ENCODE measurements around the gene P4HA2. TPM values are rescaled to one million over a fixed set of nuclear protein-coding genes. Genes with fewer than 3 reads are reported as not detected.

Gene P4HA2
- total RNA-seq, 5 donors from 2014 or later (not counting 1 experiment from before 2014, with no cell fraction given): 0.50 to 0.99 (median 0.98) TPM; not detected in 2

DNA sequence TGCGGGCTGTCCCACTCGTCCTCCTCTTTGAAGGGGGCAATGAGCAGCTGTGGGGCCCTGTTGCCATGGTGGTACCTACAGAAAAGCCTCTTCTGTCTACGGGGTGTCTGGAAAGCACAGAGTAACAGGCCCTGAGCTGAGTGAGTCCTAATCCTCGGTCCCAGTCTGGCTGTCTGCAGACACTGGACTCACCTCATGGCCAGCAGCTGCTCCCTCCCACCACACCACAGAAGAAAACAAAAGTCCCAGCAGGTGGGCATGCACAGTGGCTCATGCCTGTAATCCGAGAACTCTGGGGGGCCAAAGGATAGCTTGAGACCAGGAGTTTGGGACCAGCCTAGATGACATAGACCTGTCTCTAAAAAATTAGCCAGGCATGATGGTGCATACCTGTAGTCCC, 19.9 kb downstream of the P4HA2 start:
- WGBS (ENCODE audit: insufficient coverage): 79% methylated on average over 4 of the region's 5 CpGs
- H3K27me3 ChIP-seq (replicated peaks in 1 of 2; ENCODE audit: control insufficient read depth in 2 of 2, extremely low read depth in 1 of 2, insufficient read depth in 2 of 2, low read length in 1 of 2): peaks cover 0 to 5% of the 10 kb centered on the region in 2 experiments
- H3K4me1 ChIP-seq (ENCODE audit: control insufficient read depth in 1 of 2, extremely low read depth in 1 of 2, insufficient read depth in 2 of 2, low read length in 2 of 2): no peaks in the 10 kb centered on the region
- H3K27me3 Mint-ChIP-seq: no peaks in the 10 kb centered on the region
- no peak for DNase-seq
- no peaks in the 10 kb centered on the region for H3K9me3 ChIP-seq
- no peaks in the 10 kb centered on the region for H3K36me3 Mint-ChIP-seq
- peaks cover 0 to 5% (median 0%) of the 10 kb centered on the region in 3 donors for H3K4me1 Mint-ChIP-seq
- no peaks in the 10 kb centered on the region for H3K9me3 Mint-ChIP-seq
- H3K27ac Mint-ChIP-seq: no peak overlapping the region
- no peak overlapping the region for H3K27ac ChIP-seq (ENCODE audit: low read length)
- ATAC-seq (replicated peaks in 1 of 4): no peak
- POLR2A ChIA-PET: no interaction called here
- CTCF ChIA-PET: interaction anchor here in 1 of 2 donors (1.0 kb wide), 1 partner anchor 31 kb away, joined by 3 read pairs; no protein-coding TSS in a partner anchor
- no peak overlapping the region for H3K4me3 ChIP-seq (ENCODE audit: control insufficient read depth in 1 of 2, extremely low read depth in 1 of 2, low read length in 1 of 2)
- H3K36me3 ChIP-seq (ENCODE audit: control insufficient read depth in 2 of 2, extremely low read depth in 1 of 2, insufficient read depth in 1 of 2, low read length in 1 of 2): no peaks in the 10 kb centered on the region
- no peak overlapping the region for H3K4me3 Mint-ChIP-seq

DNA sequence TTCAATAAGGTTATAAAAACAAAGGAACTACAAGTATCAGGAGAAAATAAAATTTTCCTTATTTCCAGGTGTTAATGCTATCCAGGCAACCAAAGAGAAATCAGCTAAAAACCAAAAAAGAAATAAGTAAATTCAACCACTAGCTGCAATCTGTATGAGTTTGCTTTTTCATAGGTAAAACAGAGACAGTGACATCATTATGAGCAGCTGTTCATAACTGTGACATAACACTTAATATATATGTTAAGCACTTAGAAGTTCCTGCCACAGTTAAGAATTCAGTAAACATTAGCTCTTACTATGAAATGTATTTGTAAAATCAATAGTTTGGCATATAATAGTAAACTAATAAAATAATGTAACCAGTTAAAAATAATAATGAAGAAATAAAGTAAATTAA, 20.9 kb downstream of the P4HA2 start:
- H3K27me3 ChIP-seq (replicated peaks in 1 of 2; ENCODE audit: control insufficient read depth in 2 of 2, extremely low read depth in 1 of 2, insufficient read depth in 2 of 2, low read length in 1 of 2): peaks cover 0 to 5% of the 10 kb centered on the region in 2 experiments
- no peaks in the 10 kb centered on the region for H3K9me3 ChIP-seq
- ATAC-seq (replicated peaks in 1 of 4) (no peak), DNase-seq (no peak)
- H3K36me3 ChIP-seq (ENCODE audit: control insufficient read depth in 2 of 2, extremely low read depth in 1 of 2, insufficient read depth in 1 of 2, low read length in 1 of 2): no peaks in the 10 kb centered on the region
- H3K4me3 ChIP-seq (ENCODE audit: control insufficient read depth in 1 of 2, extremely low read depth in 1 of 2, low read length in 1 of 2): no peak overlapping the region
- peaks cover 0 to 5% (median 0%) of the 10 kb centered on the region in 3 donors for H3K4me1 Mint-ChIP-seq
- no peak overlapping the region for H3K27ac Mint-ChIP-seq
- CTCF ChIA-PET: interaction anchor here in 1 of 2 donors (1.0 to 1.1 kb wide), 2 partner anchors 12 to 32 kb away, joined by 3 read pairs; no protein-coding TSS in a partner anchor
- H3K4me1 ChIP-seq (ENCODE audit: control insufficient read depth in 1 of 2, extremely low read depth in 1 of 2, insufficient read depth in 2 of 2, low read length in 2 of 2): no peaks in the 10 kb centered on the region
- H3K36me3 Mint-ChIP-seq: no peaks in the 10 kb centered on the region
- no peak overlapping the region for H3K4me3 Mint-ChIP-seq
- POLR2A ChIA-PET: no interaction called here
- H3K27ac ChIP-seq (ENCODE audit: low read length): no peak overlapping the region
- H3K27me3 Mint-ChIP-seq: no peaks in the 10 kb centered on the region
- no peaks in the 10 kb centered on the region for H3K9me3 Mint-ChIP-seq

DNA sequence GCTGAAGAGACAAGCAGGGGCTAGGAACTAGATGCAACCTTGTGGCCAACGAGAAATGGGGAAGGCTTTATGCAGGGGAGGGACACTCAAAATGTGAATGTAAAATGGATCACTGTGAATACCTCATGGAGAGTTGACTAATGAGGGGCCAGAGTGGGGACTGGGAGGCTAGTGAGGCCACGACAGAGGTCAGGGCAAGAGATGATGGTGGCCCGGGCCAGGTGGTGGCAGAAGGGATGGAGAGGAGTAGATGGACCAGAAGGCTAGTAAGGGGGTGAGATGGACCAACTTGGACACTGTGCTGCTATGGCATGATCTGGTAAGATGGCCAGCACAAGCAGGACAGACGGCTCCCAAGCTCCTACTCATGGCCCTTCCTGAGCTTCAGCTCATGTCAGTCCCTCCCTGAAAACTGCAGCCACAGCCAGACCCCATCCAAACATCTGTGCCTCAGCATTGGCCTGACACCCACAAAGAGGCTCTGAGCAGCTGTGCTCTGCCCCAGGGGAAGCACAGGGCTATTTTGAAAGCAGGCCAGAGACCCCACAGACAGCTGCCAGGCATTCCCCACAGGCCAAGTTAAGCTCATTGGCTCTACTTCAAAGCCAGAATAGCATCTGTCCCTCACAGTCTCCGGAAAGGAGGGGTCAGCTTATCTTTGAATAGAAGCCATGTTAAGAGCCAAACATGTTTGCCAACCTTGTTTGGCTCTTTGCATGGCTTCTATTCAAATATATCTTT, 22.1 kb downstream of the P4HA2 start:
- Histone ChIP-seq H3K4me3 (ENCODE audit: control insufficient read depth in 1 of 2, extremely low read depth in 1 of 2, low read length in 1 of 2) (no peak overlapping the region), H3K4me1 (ENCODE audit: control insufficient read depth in 1 of 2, extremely low read depth in 1 of 2, insufficient read depth in 2 of 2, low read length in 2 of 2) (no peaks in the 10 kb centered on the region), H3K36me3 (ENCODE audit: control insufficient read depth in 2 of 2, extremely low read depth in 1 of 2, insufficient read depth in 1 of 2, low read length in 1 of 2) (no peaks in the 10 kb centered on the region), H3K27me3 (replicated peaks in 1 of 2; ENCODE audit: control insufficient read depth in 2 of 2, extremely low read depth in 1 of 2, insufficient read depth in 2 of 2, low read length in 1 of 2) (peaks cover 0 to 4% of the 10 kb centered on the region in 2 experiments), H3K9me3 (no peaks in the 10 kb centered on the region), H3K27ac (ENCODE audit: low read length) (no peak overlapping the region)
- no peak overlapping the region for H3K4me3 Mint-ChIP-seq
- H3K27ac Mint-ChIP-seq: no peak overlapping the region
- POLR2A ChIA-PET: no interaction called here
- H3K27me3 Mint-ChIP-seq: no peaks in the 10 kb centered on the region
- no peaks in the 10 kb centered on the region for H3K36me3 Mint-ChIP-seq
- CTCF ChIA-PET: no interaction called here
- 76% methylated on average over 5 of the region's 5 CpGs for WGBS (ENCODE audit: insufficient coverage)
- peaks cover 0 to 5% (median 0%) of the 10 kb centered on the region in 3 donors for H3K4me1 Mint-ChIP-seq
- DNase-seq: no peak
- no peaks in the 10 kb centered on the region for H3K9me3 Mint-ChIP-seq
- ATAC-seq (replicated peaks in 1 of 4): no peak

DNA sequence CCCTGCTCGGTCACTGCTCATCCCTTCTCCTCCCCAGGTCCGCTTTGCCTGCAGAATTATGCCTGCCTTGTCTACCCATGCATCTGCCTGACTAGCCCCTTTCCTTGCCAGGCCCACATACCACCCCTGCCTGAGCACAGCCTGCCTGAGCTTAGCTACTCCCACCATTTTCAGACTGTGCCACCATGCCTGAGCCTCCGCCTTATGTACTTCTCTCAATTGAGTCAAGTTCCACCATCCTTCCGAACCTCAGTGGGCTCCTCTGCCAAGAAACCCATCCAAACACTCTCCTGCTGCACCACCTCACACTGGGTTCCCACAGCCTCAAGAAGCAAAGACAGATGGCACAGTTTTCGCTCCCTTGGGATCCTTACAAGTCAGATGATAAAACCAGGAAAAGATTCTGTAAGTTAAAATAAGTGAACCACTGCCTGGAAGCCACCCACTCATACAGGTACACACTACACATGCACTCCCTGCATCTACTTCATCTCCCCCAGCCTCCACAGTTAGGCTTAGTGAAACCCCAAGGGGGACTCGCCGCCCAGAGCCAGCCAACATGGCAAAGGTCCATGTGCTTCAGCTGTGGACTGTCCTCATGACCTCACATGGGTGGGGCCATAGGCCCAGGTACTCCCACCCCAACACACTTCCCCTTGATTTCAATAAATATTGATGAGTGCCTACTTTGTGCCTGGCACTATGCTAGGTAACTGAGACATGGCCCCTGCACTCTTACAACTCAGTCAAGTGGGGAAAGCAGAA, 23.1 kb downstream of the P4HA2 start:
- no peaks in the 10 kb centered on the region for H3K36me3 Mint-ChIP-seq
- Histone ChIP-seq H3K27me3 (replicated peaks in 1 of 2; ENCODE audit: control insufficient read depth in 2 of 2, extremely low read depth in 1 of 2, insufficient read depth in 2 of 2, low read length in 1 of 2) (peaks cover 0 to 3% of the 10 kb centered on the region in 2 experiments), H3K4me3 (ENCODE audit: control insufficient read depth in 1 of 2, extremely low read depth in 1 of 2, low read length in 1 of 2) (no peak overlapping the region), H3K4me1 (ENCODE audit: control insufficient read depth in 1 of 2, extremely low read depth in 1 of 2, insufficient read depth in 2 of 2, low read length in 2 of 2) (no peaks in the 10 kb centered on the region), H3K36me3 (ENCODE audit: control insufficient read depth in 2 of 2, extremely low read depth in 1 of 2, insufficient read depth in 1 of 2, low read length in 1 of 2) (no peaks in the 10 kb centered on the region), H3K9me3 (no peaks in the 10 kb centered on the region), H3K27ac (ENCODE audit: low read length) (no peak overlapping the region)
- no peaks in the 10 kb centered on the region for H3K9me3 Mint-ChIP-seq
- 83% methylated on average over 4 of the region's 7 CpGs for WGBS (ENCODE audit: insufficient coverage)
- H3K27ac Mint-ChIP-seq: no peak overlapping the region
- ATAC-seq (replicated peaks in 1 of 4): no peak
- CTCF ChIA-PET: no interaction called here
- no peak for DNase-seq
- H3K27me3 Mint-ChIP-seq: no peaks in the 10 kb centered on the region
- H3K4me1 Mint-ChIP-seq: peaks cover 0 to 5% (median 0%) of the 10 kb centered on the region in 3 donors
- H3K4me3 Mint-ChIP-seq: no peak overlapping the region
- POLR2A ChIA-PET: no interaction called here

DNA sequence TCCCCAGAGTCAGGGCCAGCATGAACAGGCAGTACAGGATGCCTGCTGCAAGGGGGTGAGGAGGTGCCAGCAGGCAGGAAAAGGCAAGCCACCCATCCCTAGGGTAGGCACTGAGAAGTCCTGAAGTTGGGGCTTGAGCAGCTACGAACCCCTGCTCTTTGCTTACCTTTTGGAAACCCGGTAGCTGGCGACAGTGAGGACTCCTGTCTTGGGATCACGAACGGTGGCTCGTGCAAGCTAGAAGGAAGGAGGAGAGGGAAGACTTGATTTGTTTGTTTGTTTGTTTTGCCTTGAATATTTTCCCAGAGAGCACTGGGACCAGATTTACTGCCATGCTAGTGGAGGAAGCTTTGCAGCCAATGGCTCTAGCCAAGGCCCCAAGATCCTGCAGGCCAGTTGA, 23.7 kb downstream of the P4HA2 start:
- Histone ChIP-seq H3K27ac (ENCODE audit: low read length) (no peak overlapping the region), H3K4me3 (ENCODE audit: control insufficient read depth in 1 of 2, extremely low read depth in 1 of 2, low read length in 1 of 2) (no peak overlapping the region), H3K27me3 (replicated peaks in 1 of 2; ENCODE audit: control insufficient read depth in 2 of 2, extremely low read depth in 1 of 2, insufficient read depth in 2 of 2, low read length in 1 of 2) (no peaks in the 10 kb centered on the region), H3K36me3 (ENCODE audit: control insufficient read depth in 2 of 2, extremely low read depth in 1 of 2, insufficient read depth in 1 of 2, low read length in 1 of 2) (no peaks in the 10 kb centered on the region), H3K9me3 (no peaks in the 10 kb centered on the region), H3K4me1 (ENCODE audit: control insufficient read depth in 1 of 2, extremely low read depth in 1 of 2, insufficient read depth in 2 of 2, low read length in 2 of 2) (no peaks in the 10 kb centered on the region)
- ATAC-seq (replicated peaks in 1 of 4): no peak
- ChIA-PET CTCF (no interaction called here), POLR2A (no interaction called here)
- 88% methylated on average over 6 of the region's 6 CpGs for WGBS (ENCODE audit: insufficient coverage)
- Mint-ChIP-seq H3K27me3 (no peaks in the 10 kb centered on the region), H3K9me3 (no peaks in the 10 kb centered on the region), H3K4me3 (no peak overlapping the region), H3K4me1 (peaks cover 0 to 5% (median 0%) of the 10 kb centered on the region in 3 donors), H3K36me3 (no peaks in the 10 kb centered on the region), H3K27ac (no peak overlapping the region)
- DNase-seq: no peak

DNA sequence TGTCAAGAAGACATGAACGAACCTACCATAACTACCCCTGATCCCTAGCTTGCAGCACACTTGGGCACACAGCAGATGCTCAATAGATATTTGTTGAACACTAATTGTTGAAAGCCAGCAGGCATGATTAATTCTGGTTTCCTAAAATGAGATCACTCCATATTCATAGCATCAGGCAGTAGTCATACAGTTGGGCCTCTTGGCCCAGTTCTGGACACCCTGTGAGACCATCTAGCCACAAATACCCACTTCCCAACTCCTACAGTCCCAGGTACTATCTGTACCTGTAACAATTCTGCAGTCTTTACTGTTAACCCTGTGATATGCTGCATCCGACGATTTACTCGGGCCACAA, 24.2 kb downstream of the P4HA2 start:
- 100% methylated on average over 3 of the region's 4 CpGs for WGBS (ENCODE audit: insufficient coverage)
- Mint-ChIP-seq H3K27me3 (no peaks in the 10 kb centered on the region), H3K36me3 (no peaks in the 10 kb centered on the region), H3K27ac (no peak overlapping the region), H3K9me3 (no peaks in the 10 kb centered on the region), H3K4me1 (peaks cover 0 to 5% (median 0%) of the 10 kb centered on the region in 3 donors), H3K4me3 (no peak overlapping the region)
- Histone ChIP-seq H3K36me3 (ENCODE audit: control insufficient read depth in 2 of 2, extremely low read depth in 1 of 2, insufficient read depth in 1 of 2, low read length in 1 of 2) (no peaks in the 10 kb centered on the region), H3K27ac (ENCODE audit: low read length) (no peak overlapping the region), H3K4me3 (ENCODE audit: control insufficient read depth in 1 of 2, extremely low read depth in 1 of 2, low read length in 1 of 2) (no peak overlapping the region), H3K4me1 (ENCODE audit: control insufficient read depth in 1 of 2, extremely low read depth in 1 of 2, insufficient read depth in 2 of 2, low read length in 2 of 2) (no peaks in the 10 kb centered on the region), H3K9me3 (no peaks in the 10 kb centered on the region), H3K27me3 (replicated peaks in 1 of 2; ENCODE audit: control insufficient read depth in 2 of 2, extremely low read depth in 1 of 2, insufficient read depth in 2 of 2, low read length in 1 of 2) (no peaks in the 10 kb centered on the region)
- ATAC-seq (replicated peaks in 1 of 4): no peak
- DNase-seq: no peak
- ChIA-PET CTCF (no interaction called here), POLR2A (no interaction called here)

All from T-cell (primary cell).